Lower lobe of right lung (tissue), 2 donors: ENCODE data around the gene ATF4. TPM values are rescaled to one million over a fixed set of nuclear protein-coding genes. Genes with fewer than 3 reads are reported as not detected.

Experiments used
- ATAC-seq, 2 donors: fragments of 200-7000 bp; cut with Tn5 transposase; one replicate each; pipeline ENCODE4 v1.9.1; 2020 to 2022; ENCODE audit warnings: mild to moderate bottlenecking in 2 of 2, moderate library complexity in 2 of 2
- DNase-seq: peaks from one replicate; pipeline ENCODE4 v3.0.0-alpha.2; 2020
- H3K27ac ChIP-seq: fragments of 200-600 bp; one replicate; pipeline ENCODE4 v1.8.0; 2022
- H3K27me3 ChIP-seq: fragments of 200-600 bp; one replicate; pipeline ENCODE4 v1.8.0; 2022; ENCODE audit warnings: low read depth
- H3K36me3 ChIP-seq: fragments of 200-600 bp; one replicate; pipeline ENCODE4 v1.8.0; 2022; ENCODE audit warnings: mild to moderate bottlenecking
- H3K4me1 ChIP-seq: fragments of 200-600 bp; one replicate; pipeline ENCODE4 v1.8.0; 2022
- H3K4me3 ChIP-seq: fragments of 200-600 bp; one replicate; pipeline ENCODE4 v1.8.0; 2022; ENCODE audit warnings: mild to moderate bottlenecking
- H3K9me3 ChIP-seq: fragments of 200-600 bp; one replicate; pipeline ENCODE4 v1.8.0; 2022
- intact Hi-C: fragments of 100-400 bp; cut with DNase I; formaldehyde crosslinking; loops from one replicate; pipeline ENCODE4 v1.11.0; 2022
- total RNA-seq: library from RNA; stranded (reverse); fragmentation: NEBNext Ultra II Directional; extraction: Animal tissue kit (Norgen Biotek cat#: 25700); gene quantifications from one replicate; pipeline ENCODE4 v1.2.1, GENCODE V29; 2021
- TF ChIP-seq, protein P1 (sequence below): fragments of 200-600 bp; IDR thresholded peaks from one replicate; pipeline ENCODE4 v1.8.0; 2022; ENCODE audit warnings: antibody characterized with exemption, mild to moderate bottlenecking
- donor health status: DM: no; HTN: yes; CAD: no; lungs with severe emphysema.

ATF4 gene
- total RNA-seq, 1 donor from 2014 or later, result 327 TPM

- no peaks in the 10 kb centered on the region for H3K36me3 ChIP-seq
- peaks cover under 1% of the 10 kb centered on the region for H3K4me1 ChIP-seq
- no peaks in the 10 kb centered on the region for H3K27me3 ChIP-seq
- ATAC-seq (peak; percentile 33 to 58), DNase-seq (no peak)
- TF ChIP-seq, protein P1, sequence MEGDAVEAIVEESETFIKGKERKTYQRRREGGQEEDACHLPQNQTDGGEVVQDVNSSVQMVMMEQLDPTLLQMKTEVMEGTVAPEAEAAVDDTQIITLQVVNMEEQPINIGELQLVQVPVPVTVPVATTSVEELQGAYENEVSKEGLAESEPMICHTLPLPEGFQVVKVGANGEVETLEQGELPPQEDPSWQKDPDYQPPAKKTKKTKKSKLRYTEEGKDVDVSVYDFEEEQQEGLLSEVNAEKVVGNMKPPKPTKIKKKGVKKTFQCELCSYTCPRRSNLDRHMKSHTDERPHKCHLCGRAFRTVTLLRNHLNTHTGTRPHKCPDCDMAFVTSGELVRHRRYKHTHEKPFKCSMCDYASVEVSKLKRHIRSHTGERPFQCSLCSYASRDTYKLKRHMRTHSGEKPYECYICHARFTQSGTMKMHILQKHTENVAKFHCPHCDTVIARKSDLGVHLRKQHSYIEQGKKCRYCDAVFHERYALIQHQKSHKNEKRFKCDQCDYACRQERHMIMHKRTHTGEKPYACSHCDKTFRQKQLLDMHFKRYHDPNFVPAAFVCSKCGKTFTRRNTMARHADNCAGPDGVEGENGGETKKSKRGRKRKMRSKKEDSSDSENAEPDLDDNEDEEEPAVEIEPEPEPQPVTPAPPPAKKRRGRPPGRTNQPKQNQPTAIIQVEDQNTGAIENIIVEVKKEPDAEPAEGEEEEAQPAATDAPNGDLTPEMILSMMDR, result no peak
- no peaks in the 10 kb centered on the region for H3K9me3 ChIP-seq
- H3K27ac ChIP-seq, result no peak overlapping the region
- intact Hi-C loops, result no loop called here
- no peak overlapping the region for H3K4me3 ChIP-seq
Measured at GRCh38 chr22:39478441-39478850, 41.9 kb upstream of the ATF4 start.

DNA sequence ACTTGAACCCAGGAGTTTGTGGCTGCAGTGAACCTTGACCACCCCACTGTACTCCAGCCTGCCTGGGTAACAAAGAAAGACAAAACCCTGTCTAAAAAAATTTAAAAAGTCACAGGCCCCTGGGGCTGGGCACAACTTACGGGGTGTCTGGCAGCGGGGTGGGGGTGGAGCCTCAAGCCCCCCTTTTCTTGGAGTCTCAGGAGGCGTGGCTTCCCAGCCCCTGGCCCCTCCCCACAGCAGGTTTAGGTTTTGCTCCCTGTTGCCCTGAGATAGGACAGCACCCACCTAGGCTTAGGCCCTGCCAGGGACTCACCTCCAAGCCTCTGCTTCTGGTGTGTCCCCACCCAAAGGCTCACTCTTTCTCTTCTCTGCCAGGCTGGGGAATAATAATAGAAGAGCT lies 41.1 kb upstream of the ATF4 start:
- Histone ChIP-seq H3K4me3 (no peak overlapping the region), H3K9me3 (no peaks in the 10 kb centered on the region), H3K27ac (no peak overlapping the region), H3K4me1 (no peaks in the 10 kb centered on the region), H3K27me3 (no peaks in the 10 kb centered on the region), H3K36me3 (no peaks in the 10 kb centered on the region)
- no peak for DNase-seq
- intact Hi-C loops, result no loop called here
- TF ChIP-seq, protein P1, result no peak
- no peak for ATAC-seq

DNA sequence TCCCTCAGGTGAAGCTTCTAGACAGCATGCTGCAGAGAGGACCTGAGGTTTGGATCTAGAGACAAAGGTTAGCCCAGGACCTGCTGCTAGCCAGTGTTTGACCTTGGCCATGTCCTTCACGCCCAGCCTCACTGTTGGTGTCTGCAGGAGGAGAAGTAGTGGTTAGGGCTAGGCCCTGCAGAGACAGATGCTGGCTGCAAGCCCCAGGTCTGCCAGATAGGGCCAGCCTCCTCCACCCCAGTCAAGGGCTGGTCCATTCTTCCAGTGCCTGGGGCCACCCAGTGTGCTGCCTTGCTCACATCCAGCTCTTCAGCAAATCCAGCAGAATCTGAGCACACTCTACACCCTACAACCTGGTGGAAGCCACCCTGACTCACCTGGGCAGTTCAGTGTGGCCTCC lies 39.8 kb upstream of the ATF4 start:
- H3K27me3 ChIP-seq, result no peaks in the 10 kb centered on the region
- DNase-seq (no peak), ATAC-seq (no peak)
- H3K27ac ChIP-seq, result no peak overlapping the region
- no peaks in the 10 kb centered on the region for H3K36me3 ChIP-seq
- H3K4me3 ChIP-seq, result no peak overlapping the region
- H3K4me1 ChIP-seq, result no peaks in the 10 kb centered on the region
- H3K9me3 ChIP-seq, result no peaks in the 10 kb centered on the region
- TF ChIP-seq, protein P1, result no peak
- intact Hi-C loops, result no loop called here

DNA sequence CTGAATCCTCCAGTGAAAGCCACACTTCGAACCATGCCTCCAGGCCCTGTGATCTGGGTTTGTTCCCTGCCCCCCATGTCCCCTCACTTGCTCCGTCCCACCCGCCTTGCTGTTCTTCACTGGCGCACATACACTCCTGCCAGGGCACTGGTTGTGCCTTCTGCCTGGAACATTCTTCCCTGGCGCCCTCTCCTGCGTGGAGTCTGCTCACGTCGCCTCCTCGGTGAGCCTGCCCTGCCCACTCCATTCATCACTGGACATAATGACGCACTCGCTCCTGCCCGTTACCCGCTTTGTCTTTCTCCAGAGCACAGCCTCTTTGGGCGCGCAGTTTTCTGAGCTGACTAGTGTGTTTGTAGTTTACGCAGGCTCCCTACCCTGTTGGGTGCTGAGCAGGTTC lies 39.3 kb upstream of the ATF4 start:
- Histone ChIP-seq H3K27me3 (no peaks in the 10 kb centered on the region), H3K36me3 (no peaks in the 10 kb centered on the region), H3K4me1 (no peaks in the 10 kb centered on the region), H3K4me3 (no peak overlapping the region), H3K9me3 (no peaks in the 10 kb centered on the region), H3K27ac (no peak overlapping the region)
- DNase-seq (no peak), ATAC-seq (no peak)
- intact Hi-C loops, result no loop called here
- TF ChIP-seq, protein P1, result no peak

GRCh38 chr22:39481595-39481994 lies 38.8 kb upstream of the ATF4 start:
- no peaks in the 10 kb centered on the region for H3K4me1 ChIP-seq
- DNase-seq (no peak), ATAC-seq (no peak)
- TF ChIP-seq, protein P1, result no peak
- intact Hi-C loops, result no loop called here
- H3K36me3 ChIP-seq, result no peaks in the 10 kb centered on the region
- H3K4me3 ChIP-seq, result no peak overlapping the region
- H3K9me3 ChIP-seq, result no peaks in the 10 kb centered on the region
- H3K27me3 ChIP-seq, result no peaks in the 10 kb centered on the region
- no peak overlapping the region for H3K27ac ChIP-seq

DNA sequence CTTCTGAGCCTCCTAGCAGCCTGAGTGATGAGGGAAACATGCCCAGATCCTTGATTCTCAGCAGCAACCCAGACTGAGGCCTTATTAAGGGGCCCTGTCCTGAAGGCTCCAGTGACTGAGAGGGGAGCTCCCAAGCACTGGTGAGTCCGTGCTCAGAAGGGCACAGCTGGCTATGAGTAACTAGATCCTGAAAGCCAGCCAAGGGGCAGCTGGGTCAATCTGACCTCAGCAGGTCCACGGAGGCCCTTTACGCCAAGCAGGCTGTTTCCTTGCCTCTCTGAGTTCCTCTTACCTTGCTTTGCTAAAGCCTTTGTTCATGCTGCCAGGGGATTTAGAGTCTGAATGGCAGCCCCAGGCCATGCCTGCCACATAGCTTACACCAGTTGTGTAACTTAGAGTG lies 37.6 kb upstream of the ATF4 start:
- H3K36me3 ChIP-seq, result no peaks in the 10 kb centered on the region
- no peak for DNase-seq
- H3K4me3 ChIP-seq, result no peak overlapping the region
- H3K4me1 ChIP-seq, result no peaks in the 10 kb centered on the region
- intact Hi-C loops, result no loop called here
- H3K27ac ChIP-seq, result no peak overlapping the region
- H3K27me3 ChIP-seq, result no peaks in the 10 kb centered on the region
- no peaks in the 10 kb centered on the region for H3K9me3 ChIP-seq
- TF ChIP-seq, protein P1, result no peak
- ATAC-seq, result no peak
